Natural killer cell (primary cell): ENCODE data around the gene MRPS7. TPM values are rescaled to one million over a fixed set of nuclear protein-coding genes. Genes with fewer than 3 reads are reported as not detected.
A peak's percentile ranks its signal among the peaks of the same experiment; 100 is the strongest.

Source experiments
- ATAC-seq, 3 donors: fragments of 150-1000 bp in 2 of 3; fragments of 200-7000 bp in 1 of 3; cut with Tn5 transposase; 1 replicate in 1 of 3; 2 replicates in 2 of 3; pipeline ENCODE4 v1.10.0; 2021; ENCODE audit warnings: mild to moderate bottlenecking in 2 of 3, moderate library complexity in 2 of 3
- DNase-seq, 2 donors: peaks; one replicate each; pipeline versions ENCODE4 v3.0.0 to v3.0.0-alpha.2; 2013 to 2021; ENCODE audit warnings: mixed read lengths in 1 of 2
- H3K27ac ChIP-seq: one replicate; pipeline ENCODE4 v1.5.1; 2013; ENCODE audit warnings: mild to moderate bottlenecking, low read length
- H3K27me3 ChIP-seq: one replicate; pipeline ENCODE4 v1.6.1; 2013; ENCODE audit warnings: low read length; ENCODE audit not compliant: control insufficient read depth, insufficient read depth
- H3K36me3 ChIP-seq: one replicate; pipeline ENCODE4 v1.6.1; 2013; ENCODE audit warnings: low read length; ENCODE audit not compliant: control insufficient read depth, insufficient read depth
- H3K4me1 ChIP-seq: one replicate; pipeline ENCODE4 v1.6.1; 2013; ENCODE audit warnings: low read length; ENCODE audit not compliant: control insufficient read depth, insufficient read depth
- H3K4me3 ChIP-seq: one replicate; pipeline ENCODE4 v1.5.1; 2013; ENCODE audit warnings: low read length
- H3K9me3 ChIP-seq: one replicate; pipeline ENCODE4 v1.6.1; 2013; ENCODE audit warnings: low read length; ENCODE audit not compliant: control insufficient read depth, insufficient read depth
- H3K27ac Mint-ChIP-seq, 2 donors: one replicate each; pipeline ENCODE4 v1.8.0; 2022; ENCODE audit warnings: mild to moderate bottlenecking in 2 of 2, mixed read lengths in 2 of 2, moderate library complexity in 1 of 2
- H3K27me3 Mint-ChIP-seq, 2 donors: one replicate each; pipeline ENCODE4 v1.8.0; 2022; ENCODE audit warnings: low read depth in 2 of 2, mixed read lengths in 2 of 2
- H3K36me3 Mint-ChIP-seq: one replicate; pipeline ENCODE4 v1.8.0; 2022; ENCODE audit warnings: mixed read lengths
- H3K4me1 Mint-ChIP-seq, 2 donors: one replicate each; pipeline ENCODE4 v1.8.0; 2022; ENCODE audit warnings: mixed read lengths in 2 of 2
- H3K4me3 Mint-ChIP-seq: one replicate; pipeline ENCODE4 v1.8.0; 2022; ENCODE audit warnings: mild to moderate bottlenecking, moderate library complexity, mixed read lengths
- H3K9me3 Mint-ChIP-seq, 2 donors: one replicate each; pipeline ENCODE4 v1.8.0; 2022; ENCODE audit warnings: mixed read lengths in 2 of 2
- CTCF ChIP-seq: fragments of 200-600 bp; IDR thresholded peaks from one replicate; pipeline ENCODE4 v1.8.0; 2022; ENCODE audit warnings: antibody characterized with exemption
- WGBS: methylation state at CpG from one replicate; pipeline ENCODE4 v1.1.7; 2013; ENCODE audit warnings: missing lambda C conversion rate; ENCODE audit not compliant: insufficient coverage; 5-methylcytosine and 5-hydroxymethylcytosine counted together
- intact Hi-C: fragments of 100-400 bp; cut with micrococcal nuclease; formaldehyde crosslinking; loops from one replicate; pipeline ENCODE4 v1.14.2; 2022
- total RNA-seq, 4 donors: library from RNA; stranded (reverse); fragments of 120-200 nt in 1 of 4; gene quantifications; one replicate each; pipeline versions ENCODE4 v1.2.3 to v1.2.4, GENCODE V29; 2013 to 2022

The MRPS7 gene
- total RNA-seq, 3 donors from 2014 or later (not counting 1 experiment from before 2014, with no cell fraction given) = 27.3 to 29.4 (median 27.9) TPM

- DNase-seq (peak in 1 of 2 donors; percentile 77), ATAC-seq (peak; percentile 17 to 43 (median 24))
- TF ChIP-seq CTCF = peak; percentile 12
- Histone ChIP-seq H3K9me3 (no peaks in the 10 kb centered on the region), H3K4me3 (peak overlapping the region; percentile 80), H3K36me3 (peaks cover 10% of the 10 kb centered on the region), H3K4me1 (peaks cover 23% of the 10 kb centered on the region), H3K27me3 (no peaks in the 10 kb centered on the region), H3K27ac (peak overlapping the region; percentile 97)
- Mint-ChIP-seq H3K27me3 (no peaks in the 10 kb centered on the region), H3K9me3 (no peaks in the 10 kb centered on the region), H3K4me1 (peaks cover 59 to 66% of the 10 kb centered on the region in 2 donors), H3K36me3 (no peaks in the 10 kb centered on the region), H3K4me3 (peak overlapping the region; percentile 97), H3K27ac (peak overlapping the region; percentile 99 to 100)
- 2% methylated on average over 30 of the region's 31 CpGs for WGBS
- intact Hi-C loops = loop anchor here (1.0 kb wide), 3 partner anchors 10 to 77 kb away; partner anchors contain the start of gene SLC25A19
Observed at GRCh38 chr17:75260641-75261335, 891 bp upstream of the MRPS7 start.

- ATAC-seq = no peak
- no peaks in the 10 kb centered on the region for H3K9me3 Mint-ChIP-seq
- H3K4me1 Mint-ChIP-seq = peaks cover 45 to 53% of the 10 kb centered on the region in 2 donors
- peak overlapping the region; percentile 80 for H3K4me3 ChIP-seq
- peak overlapping the region; percentile 97 for H3K4me3 Mint-ChIP-seq
- no peaks in the 10 kb centered on the region for H3K27me3 ChIP-seq
- no peak for TF ChIP-seq CTCF
- H3K27ac ChIP-seq = peak overlapping the region; percentile 97
- H3K27me3 Mint-ChIP-seq = no peaks in the 10 kb centered on the region
- H3K4me1 ChIP-seq = peaks cover 23% of the 10 kb centered on the region
- intact Hi-C loops = no loop called here
- H3K36me3 ChIP-seq = peaks cover 24% of the 10 kb centered on the region
- no peaks in the 10 kb centered on the region for H3K36me3 Mint-ChIP-seq
- H3K27ac Mint-ChIP-seq = peak overlapping the region; percentile 99 to 100
- no peaks in the 10 kb centered on the region for H3K9me3 ChIP-seq
- DNase-seq = no peak
- WGBS = 2% methylated on average over 23 of the region's 23 CpGs
Observed at GRCh38 chr17:75262112-75262606, 480 bp downstream of the MRPS7 start.

GRCh38 chr17:75263055-75263454 lies 1.4 kb downstream of the MRPS7 start:
- peak in 1 of 2 donors; percentile 6 for DNase-seq
- Histone ChIP-seq H3K4me1 (peaks cover 30% of the 10 kb centered on the region), H3K9me3 (no peaks in the 10 kb centered on the region), H3K36me3 (peaks cover 24% of the 10 kb centered on the region), H3K27me3 (no peaks in the 10 kb centered on the region), H3K4me3 (no peak overlapping the region), H3K27ac (no peak overlapping the region)
- Mint-ChIP-seq H3K9me3 (no peaks in the 10 kb centered on the region), H3K27me3 (no peaks in the 10 kb centered on the region), H3K36me3 (no peaks in the 10 kb centered on the region), H3K4me3 (peak overlapping the region; percentile 97), H3K27ac (peak overlapping the region; percentile 99 to 100), H3K4me1 (peaks cover 36 to 44% of the 10 kb centered on the region in 2 donors)
- 91% methylated on average over 4 of the region's 4 CpGs for WGBS
- intact Hi-C loops = no loop called here
- no peak for ATAC-seq
- no peak for TF ChIP-seq CTCF
